H1 (cell line): ENCODE data around the gene RFLNA. TPM values are rescaled to one million over a fixed set of nuclear protein-coding genes. Genes with fewer than 3 reads are reported as not detected.

Experiments
- CTCF ChIA-PET: fragments of 300-600 bp; sonication (Branson Sonifier 250); formaldehyde crosslinking; loops from one replicate; lab custom pipeline; 2021; ENCODE audit not compliant: partially characterized antibody; lab: Charles Lee
- POLR2A ChIA-PET: fragments of 300-600 bp; sonication (Branson Sonifier 250); formaldehyde crosslinking; loops from one replicate; lab custom pipeline; 2021; ENCODE audit warnings: inconsistent platforms; ENCODE audit not compliant: partially characterized antibody; lab: Charles Lee
- DNase-seq, 2 experiments: peaks; one replicate each; pipeline versions ENCODE4 v3.0.0 to v3.0.0-alpha.2; 2010 to 2022; ENCODE audit warnings: low spot score in 2 of 2, low read depth in 1 of 2, mixed read lengths in 1 of 2
- FAIRE-seq: peaks from 2 replicates; lab custom pipeline; 2011; peaks lifted over from hg19 to GRCh38; lab: Jason Lieb, UNC
- H2AFZ ChIP-seq: 2 replicates; pipeline ENCODE4 v1.8.1; 2012; ENCODE audit warnings: low read length, inconsistent platforms
- H2AK5ac ChIP-seq: 2 replicates; pipeline ENCODE4 v1.6.1; 2013; ENCODE audit warnings: low read depth, low read length
- H2BK120ac ChIP-seq: replicated peaks from 2 replicates; pipeline ENCODE3; 2013; ENCODE audit warnings: low read depth, low read length, inconsistent platforms
- H2BK12ac ChIP-seq: 2 replicates; pipeline ENCODE4 v1.6.1; 2013; ENCODE audit warnings: low read depth, low read length
- H2BK15ac ChIP-seq: 2 replicates; pipeline ENCODE4 v1.6.1; 2013; ENCODE audit warnings: low read length
- H2BK20ac ChIP-seq: 2 replicates; pipeline ENCODE4 v1.6.1; 2013; ENCODE audit warnings: low read length
- H2BK5ac ChIP-seq: 2 replicates; pipeline ENCODE4 v1.6.1; 2013; ENCODE audit warnings: low read depth, low read length
- H3K14ac ChIP-seq: 2 replicates; pipeline ENCODE4 v1.6.1; 2013; ENCODE audit warnings: inconsistent platforms; ENCODE audit not compliant: insufficient read length
- H3K18ac ChIP-seq: 2 replicates; pipeline ENCODE4 v1.6.1; 2013; ENCODE audit warnings: low read length; ENCODE audit errors: extremely low read depth
- H3K23ac ChIP-seq: 2 replicates; pipeline ENCODE4 v1.6.1; 2013; ENCODE audit warnings: inconsistent platforms; ENCODE audit not compliant: insufficient read length
- H3K23me2 ChIP-seq: 2 replicates; pipeline ENCODE4 v1.6.1; 2013; ENCODE audit warnings: low read depth, low read length
- H3K27ac ChIP-seq: 2 replicates; pipeline ENCODE4 v1.6.1; 2011; ENCODE audit warnings: low read depth, low read length, inconsistent platforms
- H3K27me3 ChIP-seq, 4 experiments: replicated peaks in 1 of 4; 1 replicate in 1 of 4; 2 replicates in 3 of 4; pipeline versions ENCODE4 v1.6.1 to v1.8.1; 2011 to 2013; ENCODE audit warnings: low read length in 3 of 4, mild to moderate bottlenecking in 3 of 4, inconsistent platforms in 2 of 4, mixed read lengths in 2 of 4, moderate library complexity in 1 of 4; ENCODE audit not compliant: control insufficient read depth in 3 of 4, insufficient read depth in 3 of 4; ENCODE audit errors: extremely low read depth in 1 of 4
- H3K36me3 ChIP-seq, 4 experiments: 2 replicates each; pipeline versions ENCODE4 v1.6.1 to v1.8.1; 2011 to 2013; ENCODE audit warnings: mild to moderate bottlenecking in 4 of 4, low read length in 3 of 4, moderate library complexity in 2 of 4, control low read depth in 1 of 4, inconsistent platforms in 1 of 4; ENCODE audit not compliant: insufficient read depth in 4 of 4, control insufficient read depth in 2 of 4
- H3K4ac ChIP-seq: replicated peaks from 2 replicates; pipeline ENCODE3; 2013; ENCODE audit warnings: low read length, low read depth, mixed read lengths, inconsistent platforms; ENCODE audit not compliant: insufficient read length
- H3K4me1 ChIP-seq, 4 experiments: replicated peaks in 1 of 4; 1 replicate in 1 of 4; 2 replicates in 3 of 4; pipeline versions ENCODE4 v1.6.1 to v1.8.1; 2011 to 2013; ENCODE audit warnings: low read length in 3 of 4, inconsistent platforms in 2 of 4, mixed read lengths in 1 of 4; ENCODE audit not compliant: insufficient read depth in 4 of 4, control insufficient read depth in 3 of 4
- H3K4me2 ChIP-seq, 2 experiments: 2 replicates each; pipeline versions ENCODE4 v1.6.1 to v1.8.1; 2011 to 2013; ENCODE audit warnings: low read depth in 2 of 2, low read length in 2 of 2, control low read depth in 1 of 2, inconsistent platforms in 1 of 2, mild to moderate bottlenecking in 1 of 2; ENCODE audit not compliant: insufficient read depth in 1 of 2
- H3K4me3 ChIP-seq, 4 experiments: fragments of 200-600, 300-600 bp in 1 of 4; sonication (generic), shearing (Covaris generic), sonication (Bioruptor Twin) in 1 of 4; 2 replicates each; pipeline versions ENCODE4 v1.5.1 to v1.8.1; 2011 to 2016; ENCODE audit warnings: low read length in 4 of 4, low read depth in 3 of 4, control low read depth in 2 of 4, inconsistent platforms in 2 of 4, mild to moderate bottlenecking in 2 of 4, mixed read lengths in 1 of 4, moderate library complexity in 1 of 4; ENCODE audit not compliant: insufficient read depth in 2 of 4; ENCODE audit errors: extremely low read depth in 1 of 4
- H3K56ac ChIP-seq: replicated peaks from 2 replicates; pipeline ENCODE3; 2013; ENCODE audit warnings: low read depth, mild to moderate bottlenecking, mixed read lengths, low read length, inconsistent platforms; ENCODE audit not compliant: insufficient read length
- H3K79me1 ChIP-seq: 2 replicates; pipeline ENCODE4 v1.6.1; 2013; ENCODE audit warnings: low read depth, low read length, control low read depth
- H3K79me2 ChIP-seq, 2 experiments: 2 replicates each; pipeline versions ENCODE4 v1.6.1 to v1.8.1; 2012 to 2013; ENCODE audit warnings: low read length in 2 of 2, mild to moderate bottlenecking in 2 of 2, inconsistent platforms in 1 of 2; ENCODE audit not compliant: insufficient read depth in 2 of 2, control insufficient read depth in 1 of 2
- H3K9ac ChIP-seq, 4 experiments: replicated peaks in 1 of 4; 1 replicate in 1 of 4; 2 replicates in 3 of 4; pipeline versions ENCODE4 v1.6.1 to v1.8.1; 2011 to 2013; ENCODE audit warnings: low read depth in 3 of 4, low read length in 3 of 4, control low read depth in 2 of 4, mild to moderate bottlenecking in 2 of 4, moderate library complexity in 2 of 4, inconsistent platforms in 1 of 4; ENCODE audit errors: extremely low read depth in 1 of 4
- H3K9me3 ChIP-seq, 2 experiments: 2 replicates each; pipeline versions ENCODE4 v1.6.1 to v1.8.1; 2012 to 2013; ENCODE audit warnings: mild to moderate bottlenecking in 2 of 2, moderate library complexity in 2 of 2, control low read depth in 1 of 2, inconsistent platforms in 1 of 2, low read depth in 1 of 2, low read length in 1 of 2, mixed read lengths in 1 of 2; ENCODE audit not compliant: insufficient read depth in 2 of 2
- H4K20me1 ChIP-seq, 2 experiments: replicated peaks in 1 of 2; 2 replicates each; pipeline versions ENCODE3 to v1.8.1; 2011 to 2013; ENCODE audit warnings: inconsistent platforms in 2 of 2, low read length in 2 of 2, mild to moderate bottlenecking in 1 of 2; ENCODE audit not compliant: insufficient read depth in 2 of 2, control insufficient read depth in 1 of 2
- H4K5ac ChIP-seq: 2 replicates; pipeline ENCODE4 v1.6.1; 2013; ENCODE audit warnings: low read length, low read depth, mixed read lengths, inconsistent platforms; ENCODE audit not compliant: insufficient read length
- H4K8ac ChIP-seq: 2 replicates; pipeline ENCODE4 v1.8.0; 2013; ENCODE audit warnings: mild to moderate bottlenecking, moderate library complexity, low read length, inconsistent platforms; ENCODE audit not compliant: insufficient read depth; ENCODE audit errors: extremely low read depth
- H4K91ac ChIP-seq: replicated peaks from 2 replicates; pipeline ENCODE3; 2013; ENCODE audit warnings: low read length, mixed read lengths, inconsistent platforms; ENCODE audit not compliant: insufficient read length
- BCL11A ChIP-seq, 2 experiments: IDR thresholded peaks; one replicate each; pipeline ENCODE4 v1.6.1; 2011; ENCODE audit warnings: low read depth in 2 of 2, low read length in 2 of 2, mild to moderate bottlenecking in 2 of 2
- CHD2 ChIP-seq: IDR thresholded peaks from 2 replicates; pipeline ENCODE4 v1.6.1; 2012; ENCODE audit warnings: low read length, improper control_type of control experiment
- NRF1 ChIP-seq: IDR thresholded peaks from 2 replicates; pipeline ENCODE4 v1.6.1; 2011; ENCODE audit warnings: mild to moderate bottlenecking, low read depth, low read length, improper control_type of control experiment
- SIRT6 ChIP-seq: IDR thresholded peaks from one replicate; pipeline ENCODE4 v1.7.1; 2012; ENCODE audit warnings: low read length, inconsistent platforms
- WGBS, 2 experiments: shearing (Covaris generic) in 1 of 2; methylation state at CpG; one replicate each; pipeline versions ENCODE4 v1.1.6 to v1.1.7; 2013 to 2015; ENCODE audit warnings: low lambda C conversion rate in 2 of 2, mixed read lengths in 2 of 2, inconsistent platforms in 1 of 2, low coverage in 1 of 2, missing lambda C conversion rate in 1 of 2; ENCODE audit not compliant: insufficient replicate concordance in 2 of 2, insufficient coverage in 1 of 2, insufficient read length in 1 of 2; ENCODE audit errors: extremely low coverage in 1 of 2, missing lambda C conversion rate in 1 of 2; 5-methylcytosine and 5-hydroxymethylcytosine counted together
- polyA plus RNA-seq, 7 experiments: library from polyadenylated mRNA; depleted of rRNA in 3 of 7; stranded (reverse) in 5 of 7; unstranded in 2 of 7; fragments of >200 nt in 5 of 7; fragments of 200-250 nt in 2 of 7; gene quantifications; 1 replicate in 5 of 7; 2 replicates in 1 of 7; 4 replicates in 1 of 7; pipeline versions ENCODE4 v1.2.1 to v1.2.3, GENCODE V29; 2011 to 2013; ENCODE audit warnings: missing spikeins in 2 of 7, mixed read lengths in 2 of 7
- total RNA-seq: library from RNA; stranded (reverse); fragmentation: NEBNext Ultra II Directional; extraction: Animal tissue kit (Norgen Biotek cat#: 25700); gene quantifications from 2 replicates; pipeline ENCODE4 v1.2.1, GENCODE V29; 2021

RFLNA gene
- total and polyA plus RNA-seq, 2 of the 8 experiments (the other 6 are each of a cell fraction or from before 2014, with no cell fraction given), result 6.4 to 6.6 TPM

- Histone ChIP-seq H4K5ac (no peak overlapping the region), H3K56ac (no peak overlapping the region), H2AFZ (no peak overlapping the region), H3K36me3 (peaks cover 9 to 53% (median 36%) of the 10 kb centered on the region in 4 experiments; a peak in 7 of 8 replicates), H3K9ac (no peak overlapping the region), H3K4me3 (no peak overlapping the region), H4K8ac (no peak overlapping the region; the same call in 1 of the 2 replicates), H3K79me1 (no peaks in the 10 kb centered on the region), H3K18ac (no peak overlapping the region), H4K20me1 (peaks cover 0 to 2% of the 10 kb centered on the region in 2 experiments), H3K79me2 (no peaks in the 10 kb centered on the region; a peak in 1 of 4 replicates), H3K23me2 (no peaks in the 10 kb centered on the region), H3K4me2 (no peak overlapping the region), H2BK12ac (no peak overlapping the region), H2BK20ac (no peak overlapping the region), H3K4ac (no peak overlapping the region), H3K27me3 (no peaks in the 10 kb centered on the region), H4K91ac (no peak overlapping the region), H2BK15ac (no peak overlapping the region), H2BK5ac (no peak overlapping the region), H2AK5ac (no peak overlapping the region), H3K9me3 (peaks cover 13 to 18% of the 10 kb centered on the region in 2 experiments), H3K4me1 (peaks cover 0 to 4% (median 0%) of the 10 kb centered on the region in 4 experiments; a peak in 2 of 7 replicates), H3K23ac (no peak overlapping the region), H3K14ac (no peak overlapping the region), H2BK120ac (no peak overlapping the region), H3K27ac (no peak overlapping the region)
- FAIRE-seq (no peak), DNase-seq (no peak)
- POLR2A ChIA-PET, result no interaction called here
- CTCF ChIA-PET, result no interaction called here
- TF ChIP-seq SIRT6 (no peak), BCL11A (IDR thresholded peaks at IDR 0.05; ENCODE audit: low read depth in 2 of 2, low read length in 2 of 2) (no peak), NRF1 (no peak), CHD2 (no peak)
- WGBS, 2 experiments, result 85% methylated on average over 10 of the region's 13 CpGs; no CpG with 5 or more reads in 1 of the 2 experiments
These were observed 33.2 kb downstream of the RFLNA start for GRCh38 chr12:124328116-124328515.
